ENCODE measurements around the gene VWF.
"Not testable (repeated sequence)": the region's sequence is repeated elsewhere in the genome, so short reads cannot be mapped to it uniquely, and the experiment has no call there.

- TF ChIP-seq ZNF234 (CRISPR knock-in tag; conservative IDR thresholded peaks at IDR 0.05); CTCF (CRISPR knock-in tag; IDR thresholded peaks at IDR 0.05); GATAD2A (CRISPR knock-in tag; IDR thresholded peaks at IDR 0.05); ZMYM3 (CRISPR knock-in tag; IDR thresholded peaks at IDR 0.05); THAP7 (CRISPR knock-in tag; IDR thresholded peaks at IDR 0.05); ZNF333 (CRISPR knock-in tag; IDR thresholded peaks at IDR 0.05; ENCODE audit: borderline replicate concordance); PITX1 (CRISPR knock-in tag; IDR thresholded peaks at IDR 0.05); ZNF740 (CRISPR knock-in tag; IDR thresholded peaks at IDR 0.05): not testable (repeated sequence)
Observed at GRCh38 chr12:6020511-6020910, 104.0 kb downstream of the VWF start.

Measured in HepG2 (cell line).